Fibroblast of pulmonary artery (primary cell): ENCODE results near the gene NPAS3.

Source experiments
- DNase-seq: peaks from one replicate; pipeline ENCODE4 v3.0.0-alpha.2; 2010; ENCODE audit warnings: low read depth
- H3K4me3 ChIP-seq: replicated peaks from 2 replicates; pipeline ENCODE4 v1.5.1; 2011; ENCODE audit warnings: low read depth, mild to moderate bottlenecking, control low read depth, low read length, moderate library complexity
- TF ChIP-seq, protein P1 (sequence below): IDR thresholded peaks from 2 replicates; pipeline ENCODE4 v1.5.1; 2011; ENCODE audit warnings: mild to moderate bottlenecking, control low read depth, low read length, inconsistent platforms; ENCODE audit errors: missing control alignments

Gene NPAS3

DNA sequence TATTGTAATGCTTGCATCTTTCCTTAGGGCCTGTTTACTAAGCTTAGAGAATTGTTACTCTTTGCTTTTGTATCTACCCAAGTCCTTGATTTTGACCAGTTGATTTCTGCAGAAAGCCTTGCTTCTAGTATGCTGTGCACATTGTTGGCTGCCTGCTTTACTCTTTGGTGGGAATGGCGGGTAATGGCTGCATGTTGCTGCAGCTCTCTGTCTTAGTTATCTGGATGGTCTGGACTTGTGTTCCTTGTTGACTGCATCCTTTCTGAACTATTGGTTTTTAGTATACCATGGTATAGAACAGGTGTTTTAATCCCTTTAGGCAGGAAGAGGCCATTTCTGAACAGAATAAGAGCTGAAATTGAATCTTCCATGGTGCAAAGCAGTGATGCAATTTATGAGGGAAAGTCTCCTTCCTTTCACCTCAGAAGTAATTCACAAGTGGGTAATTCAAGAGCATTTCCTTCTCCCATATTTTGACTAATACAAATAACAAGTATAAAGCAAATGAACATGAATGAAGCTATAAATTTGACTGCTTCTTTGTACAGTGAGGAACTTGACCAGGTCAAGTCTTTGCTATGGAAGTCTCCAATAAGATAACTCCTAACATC is 466.4 kb downstream of the NPAS3 start:
- no peak for DNase-seq
- H3K4me3 ChIP-seq = no peak overlapping the region
- TF ChIP-seq, protein P1, sequence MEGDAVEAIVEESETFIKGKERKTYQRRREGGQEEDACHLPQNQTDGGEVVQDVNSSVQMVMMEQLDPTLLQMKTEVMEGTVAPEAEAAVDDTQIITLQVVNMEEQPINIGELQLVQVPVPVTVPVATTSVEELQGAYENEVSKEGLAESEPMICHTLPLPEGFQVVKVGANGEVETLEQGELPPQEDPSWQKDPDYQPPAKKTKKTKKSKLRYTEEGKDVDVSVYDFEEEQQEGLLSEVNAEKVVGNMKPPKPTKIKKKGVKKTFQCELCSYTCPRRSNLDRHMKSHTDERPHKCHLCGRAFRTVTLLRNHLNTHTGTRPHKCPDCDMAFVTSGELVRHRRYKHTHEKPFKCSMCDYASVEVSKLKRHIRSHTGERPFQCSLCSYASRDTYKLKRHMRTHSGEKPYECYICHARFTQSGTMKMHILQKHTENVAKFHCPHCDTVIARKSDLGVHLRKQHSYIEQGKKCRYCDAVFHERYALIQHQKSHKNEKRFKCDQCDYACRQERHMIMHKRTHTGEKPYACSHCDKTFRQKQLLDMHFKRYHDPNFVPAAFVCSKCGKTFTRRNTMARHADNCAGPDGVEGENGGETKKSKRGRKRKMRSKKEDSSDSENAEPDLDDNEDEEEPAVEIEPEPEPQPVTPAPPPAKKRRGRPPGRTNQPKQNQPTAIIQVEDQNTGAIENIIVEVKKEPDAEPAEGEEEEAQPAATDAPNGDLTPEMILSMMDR = no peak

DNA sequence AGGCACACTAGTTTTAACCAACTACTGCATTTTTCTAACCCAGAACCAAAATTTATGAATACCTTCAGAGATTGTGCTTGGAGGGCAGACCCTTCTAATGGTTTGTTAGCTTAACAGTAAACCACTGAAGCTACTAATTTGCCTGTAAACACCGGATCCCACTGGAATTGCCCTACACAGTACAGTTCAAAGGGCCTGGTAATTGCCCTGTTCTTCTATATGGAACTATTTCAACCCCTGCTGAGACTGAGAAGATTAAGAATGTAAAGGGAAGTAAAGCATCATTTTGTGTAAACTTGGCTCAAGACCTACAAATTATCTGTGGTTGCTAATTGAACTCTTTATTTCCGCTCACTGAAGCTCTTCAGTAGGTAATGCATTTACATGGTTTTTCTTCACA is 468.1 kb downstream of the NPAS3 start:
- no peak for DNase-seq
- no peak overlapping the region for H3K4me3 ChIP-seq
- TF ChIP-seq, protein P1 = no peak

GRCh38 chr14:33408291-33408690 is 469.6 kb downstream of the NPAS3 start:
- no peak overlapping the region for H3K4me3 ChIP-seq
- DNase-seq = no peak
- TF ChIP-seq, protein P1 = no peak

- H3K4me3 ChIP-seq = no peak overlapping the region
- DNase-seq = no peak
- TF ChIP-seq, protein P1 = no peak
Observed at GRCh38 chr14:33412450-33412849, 473.8 kb downstream of the NPAS3 start.

GRCh38 chr14:33413381-33413780 is 474.7 kb downstream of the NPAS3 start:
- TF ChIP-seq, protein P1 = no peak
- no peak for DNase-seq
- H3K4me3 ChIP-seq = no peak overlapping the region

GRCh38 chr14:33414041-33414440 is 475.4 kb downstream of the NPAS3 start:
- TF ChIP-seq, protein P1 = no peak
- no peak overlapping the region for H3K4me3 ChIP-seq
- DNase-seq = peak; percentile 22

- TF ChIP-seq, protein P1 = no peak
- DNase-seq = no peak
- H3K4me3 ChIP-seq = no peak overlapping the region
Observed at GRCh38 chr14:33420051-33420627, 481.5 kb downstream of the NPAS3 start.
